ENCODE measurements around the gene NSUN5. TPM values are rescaled to one million over a fixed set of nuclear protein-coding genes. Genes with fewer than 3 reads are reported as not detected.
"Not testable (repeated sequence)": the region's sequence is repeated elsewhere in the genome, so short reads cannot be mapped to it uniquely, and the experiment has no call there.

The NSUN5 gene
- total RNA-seq, 2 experiments from 2014 or later = 51.5 to 59.9 TPM

GRCh38 chr7:73318656-73319204, 10.1 kb upstream of the NSUN5 start:
- H3K27me3 Mint-ChIP-seq; ATAC-seq (ENCODE audit: low read depth); H3K4me1 Mint-ChIP-seq; H3K27ac Mint-ChIP-seq; POLR2A ChIA-PET; H3K9me3 Mint-ChIP-seq; H3K4me3 Mint-ChIP-seq; DNase-seq; H3K36me3 Mint-ChIP-seq: not testable (repeated sequence)

GRCh38 chr7:73316521-73316920, 7.9 kb upstream of the NSUN5 start:
- Mint-ChIP-seq H3K27me3 (no peaks in the 10 kb centered on the region), H3K36me3 (no peaks in the 10 kb centered on the region), H3K4me3 (no peak overlapping the region), H3K27ac (no peak overlapping the region), H3K9me3 (no peaks in the 10 kb centered on the region), H3K4me1 (no peaks in the 10 kb centered on the region)
- no peak for ATAC-seq (ENCODE audit: low read depth)
- POLR2A ChIA-PET = no interaction called here
- DNase-seq = no peak

GRCh38 chr7:73314271-73314670, 5.6 kb upstream of the NSUN5 start:
- POLR2A ChIA-PET = no interaction called here
- no peak overlapping the region for H3K27ac Mint-ChIP-seq
- no peak overlapping the region for H3K4me3 Mint-ChIP-seq
- no peaks in the 10 kb centered on the region for H3K9me3 Mint-ChIP-seq
- DNase-seq = no peak
- ATAC-seq (ENCODE audit: low read depth) = no peak
- H3K36me3 Mint-ChIP-seq = no peaks in the 10 kb centered on the region
- no peaks in the 10 kb centered on the region for H3K27me3 Mint-ChIP-seq
- no peaks in the 10 kb centered on the region for H3K4me1 Mint-ChIP-seq

GRCh38 chr7:73313521-73313906, 4.9 kb upstream of the NSUN5 start:
- DNase-seq (no peak), ATAC-seq (ENCODE audit: low read depth) (no peak)
- Mint-ChIP-seq H3K27me3 (no peaks in the 10 kb centered on the region), H3K9me3 (no peaks in the 10 kb centered on the region), H3K36me3 (peaks cover 2% of the 10 kb centered on the region), H3K27ac (no peak overlapping the region), H3K4me3 (no peak overlapping the region), H3K4me1 (peaks cover 3% of the 10 kb centered on the region)
- POLR2A ChIA-PET = no interaction called here

GRCh38 chr7:73312831-73313520, 4.3 kb upstream of the NSUN5 start:
- no peak for DNase-seq
- Mint-ChIP-seq H3K27ac (no peak overlapping the region), H3K4me3 (no peak overlapping the region), H3K36me3 (peaks cover 2% of the 10 kb centered on the region), H3K9me3 (no peaks in the 10 kb centered on the region), H3K4me1 (peaks cover 5% of the 10 kb centered on the region), H3K27me3 (no peaks in the 10 kb centered on the region)
- no peak for ATAC-seq (ENCODE audit: low read depth)
- POLR2A ChIA-PET = no interaction called here

- H3K36me3 Mint-ChIP-seq; DNase-seq; ATAC-seq (ENCODE audit: low read depth); H3K27me3 Mint-ChIP-seq; H3K4me3 Mint-ChIP-seq; H3K9me3 Mint-ChIP-seq; H3K27ac Mint-ChIP-seq; POLR2A ChIA-PET: not testable (repeated sequence)
- peaks cover 16% of the 10 kb centered on the region for H3K4me1 Mint-ChIP-seq
Measured at GRCh38 chr7:73311421-73311820, 2.8 kb upstream of the NSUN5 start.

GRCh38 chr7:73308074-73308664, 457 bp downstream of the NSUN5 start:
- Mint-ChIP-seq H3K4me3 (peak overlapping the region; percentile 99), H3K9me3 (no peaks in the 10 kb centered on the region), H3K4me1 (peaks cover 20% of the 10 kb centered on the region), H3K27ac (peak overlapping the region; percentile 95), H3K27me3 (no peaks in the 10 kb centered on the region), H3K36me3 (peaks cover 13% of the 10 kb centered on the region)
- POLR2A ChIA-PET = no interaction called here
- ATAC-seq (ENCODE audit: low read depth) (peak; percentile 40), DNase-seq (no peak)

GRCh38 chr7:73307436-73307835, 1.2 kb downstream of the NSUN5 start:
- POLR2A ChIA-PET = no interaction called here
- Mint-ChIP-seq H3K9me3 (no peaks in the 10 kb centered on the region), H3K4me3 (peak overlapping the region; percentile 99), H3K4me1 (peaks cover 20% of the 10 kb centered on the region), H3K36me3 (peaks cover 13% of the 10 kb centered on the region), H3K27me3 (no peaks in the 10 kb centered on the region), H3K27ac (peak overlapping the region; percentile 65)
- peak; percentile 8 for DNase-seq
- ATAC-seq (ENCODE audit: low read depth) = no peak

- ATAC-seq (ENCODE audit: low read depth); POLR2A ChIA-PET; H3K27ac Mint-ChIP-seq; H3K27me3 Mint-ChIP-seq; H3K4me3 Mint-ChIP-seq; H3K9me3 Mint-ChIP-seq: not testable (repeated sequence)
- peak; percentile 8 for DNase-seq
- H3K36me3 Mint-ChIP-seq = peaks cover 13% of the 10 kb centered on the region
- peaks cover 20% of the 10 kb centered on the region for H3K4me1 Mint-ChIP-seq
Measured at GRCh38 chr7:73304612-73305387, 3.8 kb downstream of the NSUN5 start.

- Mint-ChIP-seq H3K4me1 (peaks cover 20% of the 10 kb centered on the region), H3K27ac (no peak overlapping the region), H3K27me3 (no peaks in the 10 kb centered on the region), H3K4me3 (no peak overlapping the region), H3K9me3 (no peaks in the 10 kb centered on the region), H3K36me3 (peaks cover 13% of the 10 kb centered on the region)
- ATAC-seq (ENCODE audit: low read depth) (no peak), DNase-seq (peak; percentile 11)
- POLR2A ChIA-PET = no interaction called here
Measured at GRCh38 chr7:73304071-73304470, 4.6 kb downstream of the NSUN5 start.

- Mint-ChIP-seq H3K27ac (no peak overlapping the region), H3K4me1 (peaks cover 17% of the 10 kb centered on the region), H3K4me3 (no peak overlapping the region), H3K9me3 (no peaks in the 10 kb centered on the region), H3K36me3 (peaks cover 12% of the 10 kb centered on the region), H3K27me3 (no peaks in the 10 kb centered on the region)
- DNase-seq (peak; percentile 16), ATAC-seq (ENCODE audit: low read depth) (no peak)
- POLR2A ChIA-PET = no interaction called here
Measured at GRCh38 chr7:73303546-73303945, 5.1 kb downstream of the NSUN5 start.

GRCh38 chr7:73302846-73303245, 5.8 kb downstream of the NSUN5 start:
- ATAC-seq (ENCODE audit: low read depth); H3K4me3 Mint-ChIP-seq: not testable (repeated sequence)
- H3K36me3 Mint-ChIP-seq = peaks cover 11% of the 10 kb centered on the region

GRCh38 chr7:73301108-73301507, 7.5 kb downstream of the NSUN5 start:
- H3K27me3 Mint-ChIP-seq; H3K9me3 Mint-ChIP-seq; ATAC-seq (ENCODE audit: low read depth); H3K36me3 Mint-ChIP-seq; H3K4me3 Mint-ChIP-seq; POLR2A ChIA-PET; H3K27ac Mint-ChIP-seq; DNase-seq; H3K4me1 Mint-ChIP-seq: not testable (repeated sequence)

More at GRCh38 chr7:73302846-73303245, 5.8 kb downstream of the NSUN5 start:
- POLR2A ChIA-PET, H3K27me3 Mint-ChIP-seq, H3K27ac Mint-ChIP-seq, H3K9me3 Mint-ChIP-seq: not testable (repeated sequence)
- DNase-seq = peak; percentile 9
- H3K4me1 Mint-ChIP-seq = peaks cover 14% of the 10 kb centered on the region

- POLR2A ChIA-PET; H3K9me3 Mint-ChIP-seq; H3K36me3 Mint-ChIP-seq; H3K27ac Mint-ChIP-seq; H3K4me3 Mint-ChIP-seq; H3K4me1 Mint-ChIP-seq; H3K27me3 Mint-ChIP-seq; DNase-seq; ATAC-seq (ENCODE audit: low read depth): not testable (repeated sequence)
Measured at GRCh38 chr7:73299812-73300211, 8.8 kb downstream of the NSUN5 start.

Data from activated naive CD8-positive, alpha-beta T cell treated with anti-CD3 and anti-CD28 coated beads, Interleukin-2, amount 10 ng/mL, durations not matched to agents 7 days and 5 days (primary cell).